Endothelial cell (in vitro differentiated cells): Measurements from ENCODE around the gene RGS6. TPM values are rescaled to one million over a fixed set of nuclear protein-coding genes. Genes with fewer than 3 reads are reported as not detected.

Experiments
- DNase-seq: peaks from one replicate; pipeline ENCODE4 v3.0.0; 2021; ENCODE audit warnings: low spot score
- H3K27ac Mint-ChIP-seq: one replicate; pipeline ENCODE4 v1.8.0; 2021; ENCODE audit warnings: mixed read lengths, inconsistent platforms; ENCODE audit not compliant: unreplicated experiment
- H3K27me3 Mint-ChIP-seq: one replicate; pipeline ENCODE4 v1.8.0; 2021; ENCODE audit warnings: mild to moderate bottlenecking, moderate library complexity, mixed read lengths, inconsistent platforms; ENCODE audit not compliant: unreplicated experiment
- H3K36me3 Mint-ChIP-seq: one replicate; pipeline ENCODE4 v1.8.0; 2021; ENCODE audit warnings: mild to moderate bottlenecking, low read depth, mixed read lengths, inconsistent platforms; ENCODE audit not compliant: unreplicated experiment
- H3K4me1 Mint-ChIP-seq: one replicate; pipeline ENCODE4 v1.8.0; 2021; ENCODE audit warnings: mild to moderate bottlenecking, mixed read lengths, inconsistent platforms; ENCODE audit not compliant: unreplicated experiment
- H3K4me3 Mint-ChIP-seq: one replicate; pipeline ENCODE4 v1.8.0; 2021; ENCODE audit warnings: mild to moderate bottlenecking, mixed read lengths, inconsistent platforms; ENCODE audit not compliant: unreplicated experiment
- H3K9me3 Mint-ChIP-seq: one replicate; pipeline ENCODE4 v1.8.0; 2021; ENCODE audit warnings: mixed read lengths, inconsistent platforms; ENCODE audit not compliant: unreplicated experiment
- total RNA-seq: library from RNA; stranded (reverse); fragmentation: NEBNext Ultra II Directional; extraction: Animal tissue kit (Norgen Biotek cat#: 25700); gene quantifications from one replicate; pipeline ENCODE4 v1.2.1, GENCODE V29; 2021; ENCODE audit not compliant: unreplicated experiment
- TF ChIP-seq, protein P1 (sequence below): fragments of 200-600 bp; sonication (generic); IDR thresholded peaks from one replicate; pipeline ENCODE4 v1.5.0; 2021; ENCODE audit warnings: antibody characterized with exemption; ENCODE audit not compliant: unreplicated experiment

The RGS6 gene
- total RNA-seq, 1 donor from 2014 or later: 15.7 TPM

DNA sequence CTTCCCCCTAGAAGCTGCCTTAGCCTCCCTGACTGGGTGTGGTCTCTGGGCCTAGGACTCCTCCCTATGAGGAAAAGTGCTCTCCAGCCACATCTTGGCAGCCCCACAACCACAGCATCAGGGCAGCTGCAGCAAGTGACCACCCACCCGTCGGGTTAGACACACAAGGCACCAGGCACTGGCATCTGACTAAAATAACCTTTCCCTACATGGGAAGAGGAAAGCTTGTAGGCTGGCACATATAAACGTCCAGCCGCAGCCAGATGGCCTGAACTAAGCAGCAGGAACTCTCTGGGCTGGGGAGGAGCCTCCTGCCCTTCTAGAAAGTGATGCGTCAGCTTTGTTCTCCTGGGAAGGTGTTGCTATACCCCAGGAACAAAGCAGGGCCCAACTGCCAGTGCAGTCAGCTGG lies 632.9 kb downstream of the RGS6 start:
- Mint-ChIP-seq H3K9me3 (no peaks in the 10 kb centered on the region), H3K27me3 (peaks cover 20% of the 10 kb centered on the region), H3K4me3 (no peak overlapping the region), H3K4me1 (peaks cover 4% of the 10 kb centered on the region), H3K27ac (no peak overlapping the region), H3K36me3 (peaks cover 3% of the 10 kb centered on the region)
- no peak for DNase-seq
- TF ChIP-seq, protein P1, sequence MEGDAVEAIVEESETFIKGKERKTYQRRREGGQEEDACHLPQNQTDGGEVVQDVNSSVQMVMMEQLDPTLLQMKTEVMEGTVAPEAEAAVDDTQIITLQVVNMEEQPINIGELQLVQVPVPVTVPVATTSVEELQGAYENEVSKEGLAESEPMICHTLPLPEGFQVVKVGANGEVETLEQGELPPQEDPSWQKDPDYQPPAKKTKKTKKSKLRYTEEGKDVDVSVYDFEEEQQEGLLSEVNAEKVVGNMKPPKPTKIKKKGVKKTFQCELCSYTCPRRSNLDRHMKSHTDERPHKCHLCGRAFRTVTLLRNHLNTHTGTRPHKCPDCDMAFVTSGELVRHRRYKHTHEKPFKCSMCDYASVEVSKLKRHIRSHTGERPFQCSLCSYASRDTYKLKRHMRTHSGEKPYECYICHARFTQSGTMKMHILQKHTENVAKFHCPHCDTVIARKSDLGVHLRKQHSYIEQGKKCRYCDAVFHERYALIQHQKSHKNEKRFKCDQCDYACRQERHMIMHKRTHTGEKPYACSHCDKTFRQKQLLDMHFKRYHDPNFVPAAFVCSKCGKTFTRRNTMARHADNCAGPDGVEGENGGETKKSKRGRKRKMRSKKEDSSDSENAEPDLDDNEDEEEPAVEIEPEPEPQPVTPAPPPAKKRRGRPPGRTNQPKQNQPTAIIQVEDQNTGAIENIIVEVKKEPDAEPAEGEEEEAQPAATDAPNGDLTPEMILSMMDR: no peak

DNA sequence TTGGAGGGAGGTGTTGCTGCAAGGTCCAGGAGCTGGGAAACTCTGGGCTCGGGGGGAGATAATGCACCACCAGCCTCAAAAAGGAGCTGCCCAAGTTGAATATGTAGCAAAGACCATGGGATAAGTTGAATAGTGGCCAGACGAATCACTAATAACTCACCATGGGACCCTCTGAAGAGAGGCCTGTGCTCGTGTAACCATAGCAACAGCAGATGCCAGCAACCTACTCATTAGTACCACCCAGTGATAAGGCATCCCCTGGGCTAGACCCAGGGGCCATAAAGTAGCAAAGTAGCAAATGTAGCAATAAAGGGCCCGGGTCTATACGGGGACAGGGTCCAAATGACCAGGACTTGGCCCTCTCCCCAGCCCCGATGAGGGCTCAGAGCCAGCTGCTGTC lies 633.7 kb downstream of the RGS6 start:
- DNase-seq: no peak
- TF ChIP-seq, protein P1: no peak
- no peaks in the 10 kb centered on the region for H3K36me3 Mint-ChIP-seq
- no peaks in the 10 kb centered on the region for H3K9me3 Mint-ChIP-seq
- H3K4me3 Mint-ChIP-seq: no peak overlapping the region
- no peaks in the 10 kb centered on the region for H3K4me1 Mint-ChIP-seq
- H3K27ac Mint-ChIP-seq: no peak overlapping the region
- peaks cover 15% of the 10 kb centered on the region for H3K27me3 Mint-ChIP-seq

DNA sequence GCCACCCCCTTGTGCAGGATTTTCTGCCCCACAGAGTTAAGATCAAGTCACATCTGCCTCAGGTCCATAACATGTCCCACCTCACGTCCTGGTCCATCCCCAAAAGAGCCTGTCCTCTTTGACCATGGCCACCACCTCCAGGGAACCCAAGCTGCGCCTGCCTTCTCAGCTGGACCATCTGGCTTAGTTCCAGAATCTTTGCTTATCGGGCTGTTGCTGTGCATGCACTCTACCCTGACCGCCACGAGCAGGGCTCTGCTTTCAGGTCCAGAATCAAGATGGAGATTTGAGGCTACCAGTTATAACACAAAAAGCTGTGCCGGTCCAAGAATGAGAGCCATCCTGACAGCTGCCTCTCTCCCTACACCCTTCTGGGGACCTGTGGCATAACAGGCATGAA lies 635.0 kb downstream of the RGS6 start:
- TF ChIP-seq, protein P1: no peak
- no peaks in the 10 kb centered on the region for H3K36me3 Mint-ChIP-seq
- H3K9me3 Mint-ChIP-seq: no peaks in the 10 kb centered on the region

DNA sequence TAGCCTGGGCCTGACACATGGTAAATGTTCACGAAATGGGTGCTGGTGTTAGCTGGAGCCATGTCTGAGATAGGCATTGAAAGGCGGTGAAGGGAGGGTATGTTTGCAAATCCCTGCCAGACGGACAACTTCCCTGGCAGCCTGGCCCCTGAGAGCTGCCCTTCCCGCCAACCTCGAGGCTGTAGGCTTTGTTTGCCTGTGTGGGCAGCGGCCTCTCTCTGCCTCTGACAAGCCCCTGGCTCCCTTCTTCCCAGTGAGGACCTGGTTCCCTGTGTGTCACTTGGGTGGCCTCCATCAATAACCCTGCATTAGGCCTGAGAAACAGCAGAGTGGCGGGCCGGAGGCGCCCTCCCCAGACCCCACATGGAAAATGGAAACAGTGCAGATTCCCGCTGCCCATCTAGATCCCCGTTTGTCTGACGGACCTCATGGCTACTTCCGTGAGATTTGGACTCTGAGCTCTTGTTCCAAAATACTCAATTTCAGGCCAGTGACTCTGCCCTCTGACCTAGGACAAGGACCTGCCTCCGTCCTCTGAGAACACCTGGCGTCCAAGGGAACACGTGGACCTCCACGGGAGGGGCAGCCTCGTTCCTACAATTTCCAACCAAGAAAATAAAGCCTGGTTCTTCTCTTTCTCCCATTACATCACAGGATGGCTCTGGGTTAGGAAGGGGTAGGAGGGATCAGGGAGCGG lies 636.2 kb downstream of the RGS6 start:
- H3K4me3 Mint-ChIP-seq: no peak overlapping the region
- no peak for DNase-seq
- no peaks in the 10 kb centered on the region for H3K9me3 Mint-ChIP-seq
- H3K27me3 Mint-ChIP-seq: peaks cover 10% of the 10 kb centered on the region
- no peaks in the 10 kb centered on the region for H3K4me1 Mint-ChIP-seq
- TF ChIP-seq, protein P1: no peak
- H3K27ac Mint-ChIP-seq: peak overlapping the region; percentile 36
- no peaks in the 10 kb centered on the region for H3K36me3 Mint-ChIP-seq

More for the DNA sequence above, 635.0 kb downstream of the RGS6 start:
- no peak for DNase-seq
- H3K27ac Mint-ChIP-seq: no peak overlapping the region
- H3K4me3 Mint-ChIP-seq: no peak overlapping the region
- H3K4me1 Mint-ChIP-seq: no peaks in the 10 kb centered on the region
- peaks cover 11% of the 10 kb centered on the region for H3K27me3 Mint-ChIP-seq

DNA sequence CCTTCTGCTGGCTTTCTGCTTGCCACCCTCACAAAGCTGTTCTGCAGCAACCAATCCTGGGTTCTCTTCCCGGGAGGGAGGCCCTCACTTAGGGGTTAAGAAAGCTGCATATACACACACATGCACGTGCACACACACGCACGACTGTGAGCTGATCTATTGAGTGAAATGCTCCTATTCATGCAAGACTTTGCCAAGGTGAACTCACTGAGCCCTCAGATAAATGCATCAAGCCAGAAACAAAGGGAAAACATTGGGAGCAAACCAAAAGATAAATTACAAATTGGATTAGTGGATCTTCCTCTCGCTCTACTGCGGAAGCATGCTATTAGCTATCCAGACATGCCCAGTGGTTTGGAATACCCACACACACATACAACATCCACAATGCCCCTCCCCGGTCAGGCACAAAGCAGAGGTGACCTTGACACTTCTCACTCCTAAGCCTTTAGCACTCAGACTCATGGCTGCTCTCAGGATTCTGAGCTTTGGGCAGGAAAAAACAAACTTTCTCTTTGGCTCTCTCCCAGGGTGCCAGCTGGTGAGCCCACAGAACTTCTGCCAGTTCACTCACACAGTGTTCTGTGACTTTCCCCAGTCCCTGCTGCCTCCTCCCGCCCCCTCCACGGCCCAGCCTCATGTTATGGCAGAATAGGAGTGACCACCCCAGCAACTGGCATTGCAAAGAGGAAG lies 641.6 kb downstream of the RGS6 start:
- no peak overlapping the region for H3K27ac Mint-ChIP-seq
- H3K4me1 Mint-ChIP-seq: no peaks in the 10 kb centered on the region
- TF ChIP-seq, protein P1: no peak

More for the DNA sequence above, 641.6 kb downstream of the RGS6 start:
- no peak overlapping the region for H3K4me3 Mint-ChIP-seq
- DNase-seq: no peak
- no peaks in the 10 kb centered on the region for H3K9me3 Mint-ChIP-seq
- H3K36me3 Mint-ChIP-seq: no peaks in the 10 kb centered on the region
- peaks cover 1% of the 10 kb centered on the region for H3K27me3 Mint-ChIP-seq
